Measurements from ENCODE around the gene ENOX1.

Gene ENOX1

DNA sequence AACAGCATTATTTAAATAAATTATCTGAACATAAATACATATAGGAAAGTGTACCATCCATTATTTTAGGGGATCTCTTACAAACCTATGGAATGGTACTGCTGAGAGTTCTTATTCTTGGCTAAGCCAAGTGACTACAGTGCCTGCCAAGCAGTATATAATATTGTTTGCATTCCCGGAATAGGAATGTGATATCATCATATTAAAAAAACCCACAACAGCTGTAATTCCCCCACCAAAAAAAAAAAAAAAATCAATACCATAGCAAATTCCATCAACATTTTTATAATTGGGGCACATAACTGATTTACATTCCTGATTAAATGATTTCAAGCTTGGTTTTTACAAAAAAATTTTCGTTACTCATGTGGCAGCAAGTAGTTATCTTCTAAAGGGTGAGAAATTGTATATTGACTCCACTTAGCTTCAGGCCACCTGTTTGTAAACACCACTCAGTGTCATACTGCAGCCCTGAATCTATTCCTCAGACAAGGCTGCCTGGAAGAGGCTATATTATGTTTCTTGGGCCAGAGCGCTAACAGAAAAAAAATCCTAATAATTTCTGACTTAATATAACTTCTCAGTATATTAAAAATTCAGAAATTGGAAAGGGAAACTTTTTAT, 485.3 kb downstream of the ENOX1 start:
- no peak for DNase-seq

DNA sequence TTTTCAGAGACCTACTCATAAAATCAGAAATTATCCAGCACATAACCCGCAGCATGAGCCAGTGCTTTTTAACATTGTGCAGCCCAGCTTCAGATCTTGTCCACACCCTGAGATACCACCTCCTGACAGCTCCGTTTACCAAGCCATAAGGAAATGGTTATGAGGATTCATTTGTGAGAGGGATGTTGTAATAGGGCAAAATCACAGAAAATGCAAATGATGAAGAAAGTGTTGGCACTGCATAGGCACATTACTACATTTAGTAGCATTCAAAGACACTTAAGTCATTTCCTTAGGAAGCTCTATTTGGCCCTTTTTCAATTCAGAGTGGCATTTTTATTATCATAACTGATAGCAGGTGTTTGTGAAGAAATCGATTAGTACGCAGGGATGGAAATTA, 485.9 kb downstream of the ENOX1 start:
- DNase-seq = no peak

DNA sequence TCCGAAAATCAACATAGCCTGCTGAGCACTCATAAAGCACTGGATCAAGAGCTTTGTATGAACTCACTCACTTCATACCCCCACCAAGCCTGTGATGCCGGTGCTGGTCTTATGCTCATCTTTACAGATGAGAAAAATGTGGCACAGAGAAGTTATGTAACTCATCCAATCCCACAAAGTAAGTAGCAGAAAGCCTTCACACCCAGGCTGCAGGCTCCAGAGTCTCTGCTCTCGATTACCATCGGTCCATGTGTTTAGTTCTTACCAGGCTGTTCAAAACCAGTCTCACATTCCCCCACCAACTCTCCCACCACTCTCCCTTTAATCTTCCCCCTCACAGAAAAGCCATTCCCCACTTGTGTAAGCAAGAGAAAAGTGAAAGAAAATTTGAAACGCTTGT, 487.4 kb downstream of the ENOX1 start:
- no peak for DNase-seq

DNA sequence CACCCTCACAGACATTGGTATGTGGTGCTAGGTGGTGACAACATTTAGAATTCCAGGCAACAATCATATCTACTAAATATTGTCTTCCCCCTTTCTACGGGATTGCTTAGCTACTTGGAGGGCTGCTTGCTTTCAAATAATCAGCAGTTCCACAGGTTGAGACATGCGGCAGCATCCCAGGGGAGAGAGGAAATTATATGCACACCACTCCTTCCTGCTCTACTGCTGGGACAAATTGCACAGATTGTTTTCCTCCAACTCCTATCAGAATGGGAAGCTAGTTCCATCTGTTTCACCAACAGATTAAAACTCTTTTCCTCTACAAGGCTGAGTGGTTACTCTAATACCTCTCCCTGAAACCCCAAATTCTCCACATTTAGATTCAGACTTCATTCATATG, 488.0 kb downstream of the ENOX1 start:
- no peak for DNase-seq

DNA sequence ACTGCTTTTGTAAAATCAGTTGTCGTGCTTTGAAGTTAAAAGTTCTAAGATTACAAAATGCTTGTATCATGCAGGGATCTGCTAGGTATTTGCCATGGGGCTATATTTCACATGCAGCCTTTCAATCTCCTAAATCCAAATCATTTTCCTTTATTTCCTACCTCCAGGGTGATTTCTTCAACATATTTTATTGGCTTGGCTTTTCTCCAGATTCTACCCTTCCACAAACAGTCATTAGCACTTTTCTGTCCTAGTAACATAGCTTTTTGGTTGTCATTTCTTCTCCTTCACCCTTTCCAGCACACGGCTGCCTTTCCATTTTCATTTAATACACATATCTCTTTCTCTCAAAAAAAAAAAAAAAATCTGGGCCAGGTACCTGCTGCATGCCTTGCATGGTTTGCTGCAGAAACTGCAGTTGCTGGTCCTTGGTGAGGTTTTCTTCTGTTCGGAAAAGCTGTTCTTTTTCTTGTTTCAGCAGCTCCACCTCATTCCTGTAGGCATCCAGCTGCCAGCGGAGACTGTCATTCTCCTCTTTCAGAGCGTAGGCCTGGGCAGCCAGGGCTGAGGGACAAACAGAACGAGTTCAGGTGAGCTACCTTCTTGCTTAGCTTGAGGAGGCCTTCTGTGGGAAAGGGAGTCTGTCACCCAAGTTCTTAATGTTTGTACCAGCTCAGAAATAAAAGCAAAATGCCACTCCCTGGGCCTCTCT, 488.6 kb downstream of the ENOX1 start:
- no peak for DNase-seq

DNA sequence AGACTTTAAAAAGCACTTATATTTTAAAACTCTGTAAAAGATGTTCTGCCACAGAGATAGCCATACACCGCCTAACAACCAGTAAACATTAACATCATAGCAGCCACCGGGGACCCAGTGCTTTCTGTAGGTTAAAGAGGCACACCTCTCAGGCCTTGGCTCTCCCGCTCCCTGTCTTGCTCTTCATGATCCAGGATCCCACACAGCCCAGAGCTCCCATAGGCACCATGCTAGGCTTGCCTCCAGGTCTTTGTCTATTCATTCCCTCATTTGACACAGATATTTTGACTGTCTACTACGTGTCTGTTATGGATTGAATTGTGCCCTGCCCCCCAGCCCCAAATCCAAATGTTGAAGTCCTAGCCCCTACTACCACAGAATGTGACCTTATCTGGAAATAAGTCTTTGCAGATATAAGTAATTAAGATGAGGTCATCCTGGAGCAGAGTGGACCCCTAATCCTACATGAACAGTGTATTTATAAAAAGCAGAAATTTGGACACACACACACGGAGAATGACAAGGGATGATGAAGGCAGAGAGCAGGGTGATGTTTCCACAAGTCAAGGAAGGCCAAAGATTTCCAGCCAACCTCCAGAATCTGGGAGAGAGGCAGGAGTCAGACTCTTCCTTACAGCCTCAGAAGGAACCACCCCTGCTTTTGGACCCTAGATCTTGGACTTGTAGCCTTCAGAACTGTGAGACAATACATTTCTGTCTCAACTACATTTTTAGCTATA, 490.8 kb downstream of the ENOX1 start:
- DNase-seq = no peak

DNA sequence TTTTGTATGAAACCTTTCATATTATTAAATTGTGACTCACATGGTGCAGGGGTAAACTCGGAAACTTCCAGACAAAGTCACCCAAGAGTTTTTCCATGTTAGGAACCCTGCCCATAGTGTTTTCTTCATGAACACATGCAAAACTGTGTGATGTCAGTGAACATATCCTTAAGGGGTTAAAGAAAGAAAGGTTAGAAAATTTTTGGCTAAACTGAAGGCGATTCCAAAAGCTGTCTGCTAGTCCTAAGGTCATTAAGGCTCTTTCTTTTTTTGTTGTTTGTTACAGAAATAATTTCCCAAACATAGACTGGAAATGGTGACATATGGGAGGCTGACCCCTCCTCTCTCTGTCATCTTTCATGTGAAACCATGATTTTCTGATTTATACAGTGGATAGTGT, 491.5 kb downstream of the ENOX1 start:
- DNase-seq = no peak

DNA sequence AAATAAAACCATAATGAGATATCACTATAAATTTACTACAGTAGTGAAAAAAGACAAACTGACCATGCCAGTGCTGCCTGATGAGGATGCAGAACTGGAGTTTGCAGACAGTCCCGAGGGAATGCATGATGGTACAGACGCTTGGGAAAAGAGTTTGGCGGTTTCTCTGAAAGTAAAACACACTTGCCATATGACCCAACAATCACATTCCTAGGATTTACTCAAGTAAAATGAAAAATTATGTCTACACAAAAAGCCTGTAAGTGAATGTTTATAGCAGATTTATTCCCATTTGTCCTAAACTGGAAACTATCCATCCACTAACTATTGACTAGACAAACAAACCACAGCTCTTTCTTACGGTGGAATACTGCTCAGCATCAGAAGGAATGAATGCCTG, 492.4 kb downstream of the ENOX1 start:
- no peak for DNase-seq

DNA sequence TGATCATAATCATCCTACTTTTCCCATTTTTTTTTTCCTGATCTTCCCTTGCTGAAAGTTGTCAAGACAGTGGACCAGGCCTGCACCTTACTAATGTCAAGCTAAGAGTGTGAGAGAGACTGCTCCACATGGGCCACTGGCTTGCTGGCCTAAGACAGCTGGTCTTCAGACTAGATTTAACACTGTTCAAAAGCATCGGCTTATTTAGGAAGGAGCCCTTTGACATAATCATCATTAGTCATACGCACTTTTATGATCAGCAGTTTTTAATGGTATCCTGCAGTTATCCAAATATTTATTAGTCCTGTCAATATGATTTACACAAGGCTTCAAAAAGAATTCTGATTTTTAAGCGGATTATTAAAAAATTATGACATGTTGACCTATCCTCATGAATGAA, 492.8 kb downstream of the ENOX1 start:
- DNase-seq = no peak

DNA sequence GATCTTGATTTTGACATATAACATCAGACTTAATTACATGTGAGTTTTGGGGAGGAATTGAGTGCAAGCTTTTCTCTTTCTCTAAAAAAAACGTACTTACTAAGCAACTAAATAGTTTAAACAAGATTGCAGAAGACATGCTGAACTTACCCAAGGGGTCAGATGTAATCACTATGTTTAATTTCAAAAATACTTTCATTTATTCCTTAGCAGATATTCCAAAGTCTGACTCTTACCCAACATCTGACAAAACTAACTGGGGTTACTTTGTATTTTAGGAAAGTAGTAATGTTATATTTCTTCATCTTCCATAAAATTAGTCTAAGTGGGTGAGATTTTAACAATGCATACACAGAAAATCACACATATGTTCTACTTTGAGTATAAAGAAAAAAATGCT, 493.2 kb downstream of the ENOX1 start:
- no peak for DNase-seq

DNA sequence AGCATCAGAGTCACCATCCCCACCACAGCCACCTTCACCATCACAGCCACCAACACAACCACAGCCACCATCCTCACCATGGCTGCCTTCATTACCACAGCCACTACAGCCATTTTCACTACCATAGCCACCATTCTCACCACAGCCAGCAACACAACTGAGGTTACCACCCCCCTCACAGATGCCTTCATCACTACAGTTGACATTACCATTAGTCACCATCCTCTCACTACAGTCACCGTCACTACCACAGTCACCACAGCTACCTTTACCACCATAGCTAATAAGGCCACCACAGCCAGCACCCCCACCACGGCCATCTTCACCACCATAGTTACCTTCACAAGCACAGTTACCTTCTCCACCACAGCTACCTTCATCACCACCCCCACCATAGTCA, 493.8 kb downstream of the ENOX1 start:
- no peak for DNase-seq

DNA sequence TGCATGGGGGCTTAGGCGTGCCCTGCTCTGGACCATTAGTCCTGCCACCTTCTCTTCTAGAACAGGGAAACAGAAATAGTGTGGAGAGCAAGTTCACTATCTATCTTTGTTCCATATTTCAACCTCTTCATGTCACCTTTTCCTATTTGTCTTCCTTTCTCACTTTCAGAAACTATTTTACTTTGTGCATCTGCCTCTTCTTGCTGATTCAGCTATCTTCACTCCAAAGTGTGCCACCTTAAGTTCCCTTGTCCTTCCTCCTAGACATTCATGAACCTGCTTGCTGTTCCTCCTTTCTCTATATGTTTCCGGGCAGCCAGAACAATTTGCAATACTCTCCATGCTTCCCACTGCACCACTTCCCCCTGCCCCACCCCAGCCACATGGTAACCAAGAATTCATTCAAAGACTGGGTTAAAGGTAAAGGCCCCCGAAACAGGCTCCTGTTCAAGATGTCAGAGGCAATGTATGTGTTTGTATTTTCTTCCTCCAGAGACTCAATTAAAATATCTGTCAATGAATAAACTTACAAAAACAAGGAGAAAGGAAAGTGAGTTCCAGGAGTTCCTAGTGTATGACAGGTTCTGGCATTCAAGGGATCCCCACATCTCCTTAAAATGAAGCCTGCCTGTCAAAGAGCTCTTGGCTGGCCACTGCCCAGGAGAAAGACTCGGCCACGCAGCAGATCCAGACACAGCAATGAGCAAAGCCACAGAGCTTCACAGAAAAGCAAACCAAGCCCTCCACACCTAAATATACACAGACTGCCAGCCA, 495.3 kb downstream of the ENOX1 start:
- DNase-seq = no peak

DNA sequence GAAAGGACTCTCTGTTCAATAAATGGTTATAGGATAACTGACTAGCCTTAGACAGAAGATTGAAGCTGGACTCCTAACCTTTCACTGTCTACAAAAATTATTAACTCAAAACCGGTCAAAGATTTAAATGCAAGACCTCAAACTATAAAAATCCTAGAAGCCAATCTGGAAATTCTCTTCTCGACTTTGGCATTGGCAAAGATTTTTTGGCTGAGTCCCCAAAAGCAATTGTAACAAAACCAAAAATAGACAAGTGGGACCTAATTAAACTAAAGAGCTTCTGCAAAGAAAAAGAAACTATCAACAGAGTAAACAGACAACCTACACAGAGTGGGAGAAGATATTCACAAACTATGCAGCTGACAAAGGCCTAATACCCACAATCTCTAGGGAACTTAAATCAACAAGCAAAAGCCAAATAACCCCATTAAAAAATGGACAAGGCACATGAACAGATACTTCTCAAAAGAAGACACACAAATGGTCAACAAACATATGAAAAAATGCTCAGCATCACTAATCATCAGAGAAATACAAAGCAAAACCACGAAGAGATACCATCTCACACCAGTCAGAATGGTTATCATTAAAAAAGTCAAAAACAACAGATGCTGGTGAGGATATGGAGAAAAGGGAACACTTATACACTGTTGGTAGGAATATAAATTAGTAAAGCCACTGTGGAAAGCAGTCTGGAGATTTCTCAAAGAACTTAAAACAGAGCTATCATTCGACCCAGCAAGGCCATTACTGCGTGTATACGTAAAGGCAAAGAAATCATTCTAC, 497.1 kb downstream of the ENOX1 start:
- no peak for DNase-seq

DNA sequence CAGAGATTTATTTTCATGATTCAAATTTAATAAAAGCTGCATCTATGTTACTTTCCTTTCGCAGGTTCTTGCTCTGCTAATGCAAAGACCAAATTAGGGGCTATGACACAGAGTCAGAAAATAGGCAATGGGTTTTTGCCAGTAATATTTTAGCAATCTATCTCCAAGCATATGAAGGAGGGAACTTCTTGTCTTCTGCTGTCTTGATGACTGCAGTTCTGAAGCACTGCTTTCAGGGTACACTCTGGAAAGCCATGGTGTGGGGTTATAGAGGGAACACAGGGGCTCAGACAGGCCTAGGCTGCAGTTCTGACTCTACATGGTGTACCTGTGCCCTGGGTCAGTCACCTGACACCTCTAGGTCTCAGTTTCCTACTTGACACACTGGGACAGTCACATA, 500.0 kb downstream of the ENOX1 start:
- DNase-seq = no peak

DNA sequence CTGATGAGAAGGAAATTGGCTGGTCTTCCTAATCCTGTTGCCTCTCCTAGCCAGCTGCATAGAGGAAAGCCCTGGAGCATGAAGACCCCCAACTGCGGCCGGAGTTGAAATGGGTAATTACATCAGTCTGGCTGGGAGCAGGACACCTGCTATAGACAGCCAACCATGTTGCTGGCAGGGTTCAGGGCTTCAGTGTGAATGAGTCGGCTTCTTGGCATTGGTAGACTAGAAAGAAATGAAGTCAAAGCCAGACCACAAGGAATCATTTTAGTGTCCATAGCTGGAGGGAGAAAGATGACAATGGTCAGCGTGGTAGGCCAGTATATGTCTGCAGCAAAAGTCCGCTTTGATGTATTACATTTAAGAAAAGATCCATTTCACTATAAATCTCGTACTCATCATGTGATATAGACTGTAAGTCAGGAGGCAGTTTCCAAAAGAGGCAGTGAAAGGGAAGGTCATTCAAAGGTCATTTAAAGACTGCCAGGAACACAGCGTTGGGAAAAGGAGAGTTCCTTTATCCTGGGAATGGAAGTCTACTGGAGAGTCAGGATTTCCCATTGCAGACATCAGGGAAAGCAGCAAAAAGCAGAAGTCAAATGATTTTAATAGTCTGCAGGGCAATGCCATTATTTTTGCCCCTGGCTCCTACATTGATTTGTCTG, 500.7 kb downstream of the ENOX1 start:
- DNase-seq = no peak

DNA sequence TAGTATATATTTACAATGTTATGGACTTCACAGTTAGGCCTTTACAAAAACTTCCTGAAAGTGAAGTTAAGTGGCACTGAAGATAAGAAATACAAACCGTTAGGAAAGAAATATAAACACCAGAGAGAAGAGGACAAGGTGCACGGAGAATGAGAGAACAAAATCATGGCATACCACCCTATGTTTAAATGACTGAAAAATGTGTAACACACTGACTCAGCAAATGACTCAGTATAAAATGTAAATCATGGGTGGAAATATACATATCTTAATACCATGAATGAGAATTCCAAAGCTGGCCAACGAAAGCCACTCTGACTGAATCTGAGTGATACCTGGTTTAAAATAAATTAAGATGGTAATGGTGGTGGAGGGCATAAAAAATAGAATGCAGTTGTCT, 502.6 kb downstream of the ENOX1 start:
- DNase-seq = no peak

DNA sequence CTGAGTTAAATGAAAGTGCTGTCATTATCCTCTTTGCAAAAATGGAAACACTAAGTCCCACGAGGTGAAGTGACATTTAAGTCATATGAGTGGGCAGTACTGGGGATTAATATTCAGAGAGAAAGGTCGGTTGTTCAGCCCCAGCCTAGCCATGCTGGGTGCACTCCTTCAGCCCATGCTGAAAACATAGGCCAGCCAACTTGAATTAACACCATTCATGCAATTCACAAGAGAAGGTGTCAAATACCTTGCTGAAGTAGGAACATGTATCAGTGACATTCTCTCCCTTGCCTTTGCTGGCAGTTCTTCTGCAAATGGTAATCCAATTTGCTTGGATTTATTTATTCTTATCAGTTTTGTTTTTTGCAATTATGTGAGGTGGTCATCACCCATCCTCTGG, 507.1 kb downstream of the ENOX1 start:
- DNase-seq = no peak

DNA sequence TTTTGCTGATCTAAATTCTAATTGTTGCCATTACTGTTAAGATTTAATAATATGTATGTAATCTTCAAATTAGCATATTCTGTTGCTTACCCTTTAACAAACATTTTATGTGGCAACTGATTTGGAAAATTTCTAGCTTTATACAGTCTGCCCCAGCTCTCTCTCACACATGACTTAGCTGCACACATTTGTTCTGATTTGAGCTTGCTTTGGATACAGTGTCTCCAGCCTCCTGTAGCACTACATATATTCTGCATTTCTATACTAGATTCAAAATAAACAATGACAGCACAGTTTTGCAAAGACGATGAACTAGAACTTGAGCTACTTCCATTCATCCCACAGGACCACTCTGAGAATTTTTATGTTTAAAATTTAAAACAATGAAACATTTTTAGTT, 508.6 kb downstream of the ENOX1 start:
- no peak for DNase-seq

DNA sequence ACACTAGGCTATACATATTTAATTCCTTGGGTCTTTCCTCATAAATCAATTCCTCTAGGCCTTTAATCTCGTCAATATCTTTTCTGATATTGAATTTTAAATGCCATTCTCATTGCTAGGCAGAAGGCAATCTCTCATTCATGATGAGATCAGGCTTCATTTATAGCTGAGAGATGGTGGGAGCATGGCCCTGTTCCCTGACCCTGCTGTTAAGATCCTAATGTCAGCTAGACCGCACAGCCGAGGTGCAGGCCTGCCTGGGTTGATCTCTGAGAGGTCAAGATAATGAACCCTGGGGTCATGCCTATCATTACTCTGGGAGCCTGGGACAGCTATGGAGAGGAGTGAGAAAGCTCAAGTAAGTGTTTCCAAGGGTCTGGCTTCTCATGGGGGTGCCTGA, 509.6 kb downstream of the ENOX1 start:
- no peak for DNase-seq

DNA sequence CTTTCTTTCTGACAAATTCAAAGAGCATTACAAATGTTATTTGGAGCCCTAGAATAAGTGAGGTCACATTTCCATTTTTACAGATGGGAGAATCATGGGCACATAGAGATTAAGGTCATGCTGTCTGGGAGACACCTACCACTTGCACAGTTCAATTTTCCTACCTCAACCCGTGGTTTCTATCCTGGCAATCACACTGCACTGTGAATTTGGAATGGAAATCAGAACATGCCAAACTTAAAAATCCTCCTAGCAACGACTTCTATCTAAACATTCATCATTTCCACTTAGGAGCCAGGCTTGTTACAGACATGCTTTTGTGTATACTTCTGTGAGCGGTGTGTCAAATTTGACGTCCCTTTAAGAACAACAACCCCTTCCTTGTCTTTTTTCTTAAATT, 511.9 kb downstream of the ENOX1 start:
- DNase-seq = no peak

DNA sequence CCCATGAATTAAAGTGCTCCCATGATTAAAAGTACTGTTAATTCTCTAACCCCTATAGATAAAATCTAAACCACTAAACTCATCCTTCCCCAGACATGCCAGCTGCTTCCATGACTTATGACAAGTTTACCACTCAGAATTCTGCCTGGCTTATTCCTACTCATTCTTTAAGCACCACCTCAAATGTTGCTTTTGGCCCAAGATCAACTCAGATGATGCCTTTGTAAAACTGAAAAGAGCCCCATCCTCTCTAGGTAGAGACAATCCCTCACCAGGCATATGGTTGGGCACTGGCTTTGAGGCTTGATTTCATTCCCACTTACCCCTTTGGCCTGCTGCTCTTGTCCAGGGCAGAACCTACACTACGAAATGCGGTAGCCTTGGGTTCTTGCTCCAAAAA, 513.4 kb downstream of the ENOX1 start:
- no peak for DNase-seq

DNA sequence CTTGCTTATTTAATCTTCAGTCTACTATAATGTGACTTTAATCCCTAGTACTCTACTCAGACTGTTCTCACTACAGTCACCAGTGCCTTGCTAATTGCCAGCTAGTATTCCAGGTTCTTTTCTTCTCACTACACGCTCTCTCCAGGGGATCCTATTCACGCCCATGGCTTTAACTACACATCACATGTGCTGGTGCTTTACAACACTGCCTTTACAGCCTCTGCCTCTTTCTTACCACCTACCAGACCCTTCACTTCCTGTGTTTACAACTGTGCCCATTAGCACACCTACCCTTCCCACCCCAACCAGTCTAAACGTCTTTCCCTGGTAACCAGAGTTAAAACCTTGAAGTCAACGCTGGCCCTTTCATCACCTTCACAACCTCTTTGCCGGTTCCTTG, 513.9 kb downstream of the ENOX1 start:
- DNase-seq = no peak

Data from AML-193 (cell line).